Testis (tissue), 2 donors: ENCODE measurements around the gene WDR93.

ENCODE experiments used
- POLR2A ChIP-seq: fragments of 450-650 bp; IDR thresholded peaks from one replicate; pipeline ENCODE4 v1.6.1; 2017; ENCODE audit warnings: antibody characterized with exemption, mild to moderate bottlenecking, moderate library complexity
- TF ChIP-seq, protein P1 (sequence below), 3 experiments: fragments of 450-650 bp in 2 of 3; fragments of 200-600 bp in 1 of 3; sonication (generic) in 1 of 3; IDR thresholded peaks; one replicate each; pipeline ENCODE4 v1.5.1; 2016 to 2019; ENCODE audit warnings: antibody characterized with exemption in 3 of 3, mild to moderate bottlenecking in 2 of 3, moderate library complexity in 1 of 3

DNA sequence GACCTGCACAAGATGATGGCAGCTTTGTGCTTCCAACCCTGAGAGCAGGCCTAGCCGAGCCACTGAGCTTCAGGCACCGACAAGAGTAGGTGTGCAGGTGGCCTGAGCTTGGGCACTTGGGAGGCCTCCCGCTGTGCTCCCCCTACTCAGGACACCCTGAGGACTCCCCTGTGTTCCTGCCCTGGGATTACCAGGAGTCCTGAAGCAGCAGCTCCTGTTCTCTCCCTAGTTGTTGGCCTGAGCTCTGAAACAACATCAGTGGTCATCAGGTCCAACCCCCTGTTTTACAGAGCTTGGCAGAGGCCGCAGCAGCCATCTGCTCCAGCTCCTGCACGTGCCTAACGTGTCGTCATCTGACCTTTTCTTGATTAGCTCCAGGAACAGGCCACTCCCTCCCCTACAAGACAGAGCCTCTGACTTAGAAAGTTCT is 77.5 kb downstream of the WDR93 start:
- TF ChIP-seq, protein P1, sequence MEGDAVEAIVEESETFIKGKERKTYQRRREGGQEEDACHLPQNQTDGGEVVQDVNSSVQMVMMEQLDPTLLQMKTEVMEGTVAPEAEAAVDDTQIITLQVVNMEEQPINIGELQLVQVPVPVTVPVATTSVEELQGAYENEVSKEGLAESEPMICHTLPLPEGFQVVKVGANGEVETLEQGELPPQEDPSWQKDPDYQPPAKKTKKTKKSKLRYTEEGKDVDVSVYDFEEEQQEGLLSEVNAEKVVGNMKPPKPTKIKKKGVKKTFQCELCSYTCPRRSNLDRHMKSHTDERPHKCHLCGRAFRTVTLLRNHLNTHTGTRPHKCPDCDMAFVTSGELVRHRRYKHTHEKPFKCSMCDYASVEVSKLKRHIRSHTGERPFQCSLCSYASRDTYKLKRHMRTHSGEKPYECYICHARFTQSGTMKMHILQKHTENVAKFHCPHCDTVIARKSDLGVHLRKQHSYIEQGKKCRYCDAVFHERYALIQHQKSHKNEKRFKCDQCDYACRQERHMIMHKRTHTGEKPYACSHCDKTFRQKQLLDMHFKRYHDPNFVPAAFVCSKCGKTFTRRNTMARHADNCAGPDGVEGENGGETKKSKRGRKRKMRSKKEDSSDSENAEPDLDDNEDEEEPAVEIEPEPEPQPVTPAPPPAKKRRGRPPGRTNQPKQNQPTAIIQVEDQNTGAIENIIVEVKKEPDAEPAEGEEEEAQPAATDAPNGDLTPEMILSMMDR (IDR thresholded peaks at IDR 0.05): no peak
- TF ChIP-seq POLR2A: no peak
